Natural killer cell (primary cell): Measurements from ENCODE around the gene RARS2. TPM values are rescaled to one million over a fixed set of nuclear protein-coding genes. Genes with fewer than 3 reads are reported as not detected.

Experiments used
- ATAC-seq, 3 donors: fragments of 150-1000 bp in 2 of 3; fragments of 200-7000 bp in 1 of 3; cut with Tn5 transposase; 1 replicate in 1 of 3; 2 replicates in 2 of 3; pipeline ENCODE4 v1.10.0; 2021; ENCODE audit warnings: mild to moderate bottlenecking in 2 of 3, moderate library complexity in 2 of 3
- DNase-seq, 2 donors: peaks; one replicate each; pipeline versions ENCODE4 v3.0.0 to v3.0.0-alpha.2; 2013 to 2021; ENCODE audit warnings: mixed read lengths in 1 of 2
- H3K27ac ChIP-seq: one replicate; pipeline ENCODE4 v1.5.1; 2013; ENCODE audit warnings: mild to moderate bottlenecking, low read length
- H3K27me3 ChIP-seq: one replicate; pipeline ENCODE4 v1.6.1; 2013; ENCODE audit warnings: low read length; ENCODE audit not compliant: control insufficient read depth, insufficient read depth
- H3K36me3 ChIP-seq: one replicate; pipeline ENCODE4 v1.6.1; 2013; ENCODE audit warnings: low read length; ENCODE audit not compliant: control insufficient read depth, insufficient read depth
- H3K4me1 ChIP-seq: one replicate; pipeline ENCODE4 v1.6.1; 2013; ENCODE audit warnings: low read length; ENCODE audit not compliant: control insufficient read depth, insufficient read depth
- H3K4me3 ChIP-seq: one replicate; pipeline ENCODE4 v1.5.1; 2013; ENCODE audit warnings: low read length
- H3K9me3 ChIP-seq: one replicate; pipeline ENCODE4 v1.6.1; 2013; ENCODE audit warnings: low read length; ENCODE audit not compliant: control insufficient read depth, insufficient read depth
- H3K27ac Mint-ChIP-seq, 2 donors: one replicate each; pipeline ENCODE4 v1.8.0; 2022; ENCODE audit warnings: mild to moderate bottlenecking in 2 of 2, mixed read lengths in 2 of 2, moderate library complexity in 1 of 2
- H3K27me3 Mint-ChIP-seq, 2 donors: one replicate each; pipeline ENCODE4 v1.8.0; 2022; ENCODE audit warnings: low read depth in 2 of 2, mixed read lengths in 2 of 2
- H3K36me3 Mint-ChIP-seq: one replicate; pipeline ENCODE4 v1.8.0; 2022; ENCODE audit warnings: mixed read lengths
- H3K4me1 Mint-ChIP-seq, 2 donors: one replicate each; pipeline ENCODE4 v1.8.0; 2022; ENCODE audit warnings: mixed read lengths in 2 of 2
- H3K4me3 Mint-ChIP-seq: one replicate; pipeline ENCODE4 v1.8.0; 2022; ENCODE audit warnings: mild to moderate bottlenecking, moderate library complexity, mixed read lengths
- H3K9me3 Mint-ChIP-seq, 2 donors: one replicate each; pipeline ENCODE4 v1.8.0; 2022; ENCODE audit warnings: mixed read lengths in 2 of 2
- WGBS: methylation state at CpG from one replicate; pipeline ENCODE4 v1.1.7; 2013; ENCODE audit warnings: missing lambda C conversion rate; ENCODE audit not compliant: insufficient coverage; 5-methylcytosine and 5-hydroxymethylcytosine counted together
- intact Hi-C: fragments of 100-400 bp; cut with micrococcal nuclease; formaldehyde crosslinking; loops from one replicate; pipeline ENCODE4 v1.14.2; 2022
- total RNA-seq, 4 donors: library from RNA; stranded (reverse); fragments of 120-200 nt in 1 of 4; gene quantifications; one replicate each; pipeline versions ENCODE4 v1.2.3 to v1.2.4, GENCODE V29; 2013 to 2022
- TF ChIP-seq, protein P1 (sequence below): fragments of 200-600 bp; IDR thresholded peaks from one replicate; pipeline ENCODE4 v1.8.0; 2022; ENCODE audit warnings: antibody characterized with exemption

The RARS2 gene
- total RNA-seq, 3 donors from 2014 or later (not counting 1 experiment from before 2014, with no cell fraction given) = 21.8 to 26.5 (median 24.2) TPM

DNA sequence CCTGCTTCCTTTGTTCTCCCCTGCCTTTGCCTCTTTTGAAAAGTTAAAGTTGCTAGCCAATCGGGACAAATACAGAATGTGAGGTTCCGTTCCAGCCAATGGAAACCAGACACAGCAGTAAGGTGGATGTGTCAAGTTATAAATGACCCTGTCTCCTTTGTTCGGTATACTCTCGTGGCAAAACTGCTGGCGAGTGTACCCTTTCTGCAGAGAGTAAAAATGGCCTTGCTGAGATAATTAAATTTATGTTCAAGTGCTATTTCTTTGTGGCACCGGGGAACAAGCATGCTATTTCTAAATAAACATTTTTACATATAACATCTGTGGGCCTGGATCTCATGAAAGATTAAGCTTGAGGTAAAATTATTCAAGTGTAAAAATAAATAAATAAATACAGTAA lies 50.2 kb downstream of the RARS2 start:
- Mint-ChIP-seq H3K9me3 (no peaks in the 10 kb centered on the region), H3K36me3 (peaks cover 13% of the 10 kb centered on the region), H3K4me1 (peaks cover 0 to 1% of the 10 kb centered on the region in 2 donors), H3K4me3 (no peak overlapping the region), H3K27me3 (no peaks in the 10 kb centered on the region), H3K27ac (no peak overlapping the region)
- Histone ChIP-seq H3K36me3 (peaks cover 34% of the 10 kb centered on the region), H3K27me3 (no peaks in the 10 kb centered on the region), H3K4me3 (no peak overlapping the region), H3K27ac (no peak overlapping the region), H3K9me3 (peaks cover 3% of the 10 kb centered on the region), H3K4me1 (no peaks in the 10 kb centered on the region)
- WGBS = 98% methylated on average over 5 of the region's 6 CpGs
- intact Hi-C loops = no loop called here
- TF ChIP-seq, protein P1, sequence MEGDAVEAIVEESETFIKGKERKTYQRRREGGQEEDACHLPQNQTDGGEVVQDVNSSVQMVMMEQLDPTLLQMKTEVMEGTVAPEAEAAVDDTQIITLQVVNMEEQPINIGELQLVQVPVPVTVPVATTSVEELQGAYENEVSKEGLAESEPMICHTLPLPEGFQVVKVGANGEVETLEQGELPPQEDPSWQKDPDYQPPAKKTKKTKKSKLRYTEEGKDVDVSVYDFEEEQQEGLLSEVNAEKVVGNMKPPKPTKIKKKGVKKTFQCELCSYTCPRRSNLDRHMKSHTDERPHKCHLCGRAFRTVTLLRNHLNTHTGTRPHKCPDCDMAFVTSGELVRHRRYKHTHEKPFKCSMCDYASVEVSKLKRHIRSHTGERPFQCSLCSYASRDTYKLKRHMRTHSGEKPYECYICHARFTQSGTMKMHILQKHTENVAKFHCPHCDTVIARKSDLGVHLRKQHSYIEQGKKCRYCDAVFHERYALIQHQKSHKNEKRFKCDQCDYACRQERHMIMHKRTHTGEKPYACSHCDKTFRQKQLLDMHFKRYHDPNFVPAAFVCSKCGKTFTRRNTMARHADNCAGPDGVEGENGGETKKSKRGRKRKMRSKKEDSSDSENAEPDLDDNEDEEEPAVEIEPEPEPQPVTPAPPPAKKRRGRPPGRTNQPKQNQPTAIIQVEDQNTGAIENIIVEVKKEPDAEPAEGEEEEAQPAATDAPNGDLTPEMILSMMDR = no peak
- no peak for DNase-seq
- no peak for ATAC-seq

- H3K36me3 Mint-ChIP-seq = peaks cover 13% of the 10 kb centered on the region
- intact Hi-C loops = no loop called here
These were observed 51.1 kb downstream of the RARS2 start for GRCh38 chr6:87538510-87539260.

DNA sequence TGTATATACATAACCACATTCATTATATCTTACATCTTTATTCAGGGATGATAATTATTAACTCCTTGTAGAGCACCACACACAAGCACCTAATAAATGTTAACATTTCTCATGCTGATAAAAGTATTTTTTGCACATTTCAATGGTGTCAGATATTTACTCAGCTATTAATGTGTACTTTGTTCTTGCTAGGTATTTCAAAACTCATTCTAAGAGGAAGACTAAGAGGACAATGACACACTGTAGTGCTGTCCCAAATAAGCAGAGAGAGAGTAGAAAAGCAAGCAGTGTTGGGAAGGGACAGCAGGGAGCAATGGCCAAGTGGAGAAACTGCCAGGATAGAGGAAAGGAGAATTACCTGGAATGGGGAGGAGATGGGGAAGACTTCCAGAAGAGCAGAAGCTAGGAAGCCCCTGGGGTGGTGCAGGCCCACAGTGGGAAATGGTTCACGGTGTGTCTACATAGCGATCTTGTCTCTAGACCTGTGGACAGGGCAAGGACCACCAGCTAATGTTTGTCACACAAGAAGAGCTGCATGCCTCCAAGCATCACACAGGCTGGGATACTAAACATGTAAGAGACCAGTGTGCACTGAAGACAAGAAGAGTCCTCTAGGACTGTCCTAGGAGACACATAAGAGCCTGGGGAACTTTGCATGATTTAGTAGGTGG lies 55.3 kb downstream of the RARS2 start:
- DNase-seq (no peak), ATAC-seq (no peak)
- no peaks in the 10 kb centered on the region for H3K9me3 Mint-ChIP-seq
- no peak overlapping the region for H3K4me3 Mint-ChIP-seq
- WGBS = 98% methylated on average over 2 of the region's 2 CpGs
- no peak overlapping the region for H3K27ac ChIP-seq
- no peak overlapping the region for H3K27ac Mint-ChIP-seq
- H3K36me3 ChIP-seq = peaks cover 23% of the 10 kb centered on the region
- TF ChIP-seq, protein P1 = no peak
- no peaks in the 10 kb centered on the region for H3K4me1 ChIP-seq
- H3K27me3 ChIP-seq = no peaks in the 10 kb centered on the region
- H3K36me3 Mint-ChIP-seq = peaks cover 13% of the 10 kb centered on the region
- peaks cover 6 to 11% of the 10 kb centered on the region in 2 donors for H3K4me1 Mint-ChIP-seq
- H3K9me3 ChIP-seq = peaks cover 2% of the 10 kb centered on the region
- intact Hi-C loops = no loop called here
- H3K27me3 Mint-ChIP-seq = no peaks in the 10 kb centered on the region
- H3K4me3 ChIP-seq = no peak overlapping the region

More at GRCh38 chr6:87538510-87539260, 51.1 kb downstream of the RARS2 start:
- DNase-seq = no peak
- Mint-ChIP-seq H3K27ac (no peak overlapping the region), H3K4me3 (no peak overlapping the region), H3K27me3 (no peaks in the 10 kb centered on the region), H3K9me3 (no peaks in the 10 kb centered on the region), H3K4me1 (peaks cover 0 to 5% of the 10 kb centered on the region in 2 donors)
- H3K4me1 ChIP-seq = no peaks in the 10 kb centered on the region
- H3K36me3 ChIP-seq = peaks cover 32% of the 10 kb centered on the region
- no CpG with 5 or more reads among the region's 1 CpG for WGBS
- H3K9me3 ChIP-seq = peaks cover 3% of the 10 kb centered on the region
- no peak for ATAC-seq
- no peak overlapping the region for H3K27ac ChIP-seq
- TF ChIP-seq, protein P1 = no peak
- no peak overlapping the region for H3K4me3 ChIP-seq
- no peaks in the 10 kb centered on the region for H3K27me3 ChIP-seq
